ENCODE results near the gene ITPR1.

ITPR1 gene

DNA sequence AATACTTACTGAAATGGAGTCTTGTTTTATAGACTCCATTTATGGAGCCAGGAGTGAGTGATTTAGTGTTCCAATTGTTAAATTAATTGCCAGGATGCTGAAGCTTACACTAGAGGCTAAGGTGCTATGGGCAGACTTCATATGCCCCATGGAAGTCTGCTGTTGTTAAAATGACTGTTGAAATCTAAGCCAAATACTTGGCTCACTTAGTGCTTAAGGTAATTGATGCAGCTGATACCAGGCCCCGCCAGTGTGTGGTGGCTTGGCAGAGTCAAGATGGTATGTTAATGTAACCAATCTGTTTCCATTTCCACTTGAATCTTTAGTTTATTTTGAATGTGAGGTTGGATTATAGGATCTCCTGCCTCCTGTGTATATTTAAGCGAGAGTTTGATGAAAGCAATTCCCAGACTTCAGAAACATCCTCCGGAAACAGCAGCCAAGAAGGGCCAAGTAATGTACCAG, 187.1 kb downstream of the ITPR1 start:
- Histone ChIP-seq H3K9me3 (ENCODE audit: control insufficient read depth, low read length) (no peaks in the 10 kb centered on the region), H3K27me3 (replicated peaks; ENCODE audit: control insufficient read depth, insufficient read depth, low read length, poor library complexity, severe bottlenecking) (no peaks in the 10 kb centered on the region), H3K4me3 (ENCODE audit: insufficient read depth, low read depth, low read length, poor library complexity, severe bottlenecking) (no peak overlapping the region), H3K36me3 (ENCODE audit: control insufficient read depth, insufficient read depth, low read length) (peaks cover 40% of the 10 kb centered on the region), H3K4me1 (ENCODE audit: control insufficient read depth, insufficient read depth, low read length, poor library complexity, severe bottlenecking) (no peaks in the 10 kb centered on the region), H3K27ac (ENCODE audit: insufficient read depth, low read length, poor library complexity, severe bottlenecking) (no peak overlapping the region)
- no peak for DNase-seq

DNA sequence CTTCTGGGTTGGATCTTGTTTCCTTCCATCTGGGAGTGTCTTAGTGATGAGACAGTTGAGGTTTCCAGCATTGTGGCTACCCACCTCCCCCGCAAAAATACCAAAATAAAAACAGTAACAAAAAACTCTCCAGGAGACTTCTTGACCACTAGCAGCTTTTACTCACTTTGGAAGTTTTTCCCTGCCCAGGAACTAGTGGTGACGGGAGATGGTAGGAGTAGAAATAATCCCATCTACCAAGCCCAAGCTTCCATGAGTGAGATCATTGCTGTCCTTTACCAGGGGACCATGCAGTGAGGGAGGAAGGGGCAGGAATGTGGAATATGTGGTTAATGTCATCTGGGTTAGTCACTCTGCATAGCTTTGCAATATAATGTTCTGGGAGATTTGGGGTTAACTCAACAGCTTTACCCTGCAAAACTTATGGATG, 187.7 kb downstream of the ITPR1 start:
- Histone ChIP-seq H3K27me3 (replicated peaks; ENCODE audit: control insufficient read depth, insufficient read depth, low read length, poor library complexity, severe bottlenecking) (no peaks in the 10 kb centered on the region), H3K9me3 (ENCODE audit: control insufficient read depth, low read length) (no peaks in the 10 kb centered on the region), H3K4me3 (ENCODE audit: insufficient read depth, low read depth, low read length, poor library complexity, severe bottlenecking) (no peak overlapping the region), H3K27ac (ENCODE audit: insufficient read depth, low read length, poor library complexity, severe bottlenecking) (no peak overlapping the region), H3K4me1 (ENCODE audit: control insufficient read depth, insufficient read depth, low read length, poor library complexity, severe bottlenecking) (no peaks in the 10 kb centered on the region), H3K36me3 (ENCODE audit: control insufficient read depth, insufficient read depth, low read length) (peaks cover 46% of the 10 kb centered on the region)
- DNase-seq: no peak

DNA sequence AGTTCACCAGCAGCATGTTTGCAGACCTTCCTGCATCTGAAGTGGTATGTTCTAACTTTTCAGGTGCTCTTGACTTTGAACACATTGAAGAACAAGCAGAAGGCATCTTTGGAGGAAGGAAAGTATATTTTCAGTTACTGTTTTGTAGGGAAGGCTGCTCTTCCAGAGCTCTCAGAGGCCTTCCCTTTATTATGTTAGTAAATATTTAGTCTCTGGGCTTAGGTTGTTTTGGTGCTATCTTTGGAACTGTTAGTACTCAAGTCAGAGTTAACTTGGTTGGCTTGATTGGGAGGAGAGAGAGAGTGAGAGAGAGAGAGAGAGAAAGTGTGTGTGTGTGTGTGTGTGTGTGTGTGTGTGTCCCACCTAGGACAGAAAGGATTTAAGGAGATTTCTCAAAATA, 188.2 kb downstream of the ITPR1 start:
- Histone ChIP-seq H3K9me3 (ENCODE audit: control insufficient read depth, low read length) (no peaks in the 10 kb centered on the region), H3K36me3 (ENCODE audit: control insufficient read depth, insufficient read depth, low read length) (peaks cover 50% of the 10 kb centered on the region), H3K4me3 (ENCODE audit: insufficient read depth, low read depth, low read length, poor library complexity, severe bottlenecking) (no peak overlapping the region), H3K27me3 (replicated peaks; ENCODE audit: control insufficient read depth, insufficient read depth, low read length, poor library complexity, severe bottlenecking) (no peaks in the 10 kb centered on the region), H3K27ac (ENCODE audit: insufficient read depth, low read length, poor library complexity, severe bottlenecking) (no peak overlapping the region), H3K4me1 (ENCODE audit: control insufficient read depth, insufficient read depth, low read length, poor library complexity, severe bottlenecking) (no peaks in the 10 kb centered on the region)
- DNase-seq: no peak

DNA sequence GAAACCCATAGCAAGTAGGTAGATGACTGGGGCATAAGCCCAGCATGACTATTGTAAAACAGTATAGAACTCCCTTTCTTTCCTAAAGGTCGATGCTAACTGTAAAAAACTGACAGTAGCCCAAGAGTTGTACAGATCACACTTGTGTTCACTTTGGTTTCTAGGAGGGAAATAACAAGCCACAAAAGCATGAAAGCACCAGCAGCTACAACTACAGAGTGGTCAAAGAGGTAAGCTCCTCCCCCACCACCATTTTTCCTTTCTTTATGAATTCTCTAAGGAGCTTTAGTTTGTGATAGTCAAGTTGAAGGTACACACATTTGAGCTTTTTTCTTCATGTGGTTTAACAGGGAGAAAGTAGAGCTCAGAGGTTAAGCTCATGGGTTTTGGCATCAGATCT, 191.0 kb downstream of the ITPR1 start:
- no peak overlapping the region for H3K27ac ChIP-seq (ENCODE audit: insufficient read depth, low read length, poor library complexity, severe bottlenecking)
- no peak overlapping the region for H3K4me3 ChIP-seq (ENCODE audit: insufficient read depth, low read depth, low read length, poor library complexity, severe bottlenecking)
- no peak for DNase-seq
- no peaks in the 10 kb centered on the region for H3K27me3 ChIP-seq (replicated peaks; ENCODE audit: control insufficient read depth, insufficient read depth, low read length, poor library complexity, severe bottlenecking)
- no peaks in the 10 kb centered on the region for H3K9me3 ChIP-seq (ENCODE audit: control insufficient read depth, low read length)
- no peaks in the 10 kb centered on the region for H3K4me1 ChIP-seq (ENCODE audit: control insufficient read depth, insufficient read depth, low read length, poor library complexity, severe bottlenecking)
- H3K36me3 ChIP-seq (ENCODE audit: control insufficient read depth, insufficient read depth, low read length): peaks cover 65% of the 10 kb centered on the region

DNA sequence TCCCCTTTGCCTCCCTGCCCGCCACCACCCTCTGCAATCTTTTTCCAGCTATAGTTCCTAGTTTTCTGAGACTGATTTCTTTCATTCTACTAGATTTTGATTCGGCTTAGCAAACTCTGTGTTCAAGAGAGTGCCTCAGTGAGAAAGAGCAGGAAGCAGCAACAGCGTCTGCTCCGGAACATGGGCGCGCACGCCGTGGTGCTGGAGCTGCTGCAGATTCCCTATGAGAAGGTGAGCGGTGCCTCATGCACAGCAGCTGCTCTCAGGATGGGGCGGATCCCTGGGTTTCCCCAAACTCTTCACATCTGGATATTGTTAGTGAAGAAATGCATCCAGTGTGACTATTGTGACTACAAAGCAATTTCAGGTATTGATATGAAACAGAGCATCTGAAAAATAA, 191.8 kb downstream of the ITPR1 start:
- Histone ChIP-seq H3K9me3 (ENCODE audit: control insufficient read depth, low read length) (no peaks in the 10 kb centered on the region), H3K27me3 (replicated peaks; ENCODE audit: control insufficient read depth, insufficient read depth, low read length, poor library complexity, severe bottlenecking) (no peaks in the 10 kb centered on the region), H3K27ac (ENCODE audit: insufficient read depth, low read length, poor library complexity, severe bottlenecking) (no peak overlapping the region), H3K36me3 (ENCODE audit: control insufficient read depth, insufficient read depth, low read length) (peaks cover 61% of the 10 kb centered on the region), H3K4me1 (ENCODE audit: control insufficient read depth, insufficient read depth, low read length, poor library complexity, severe bottlenecking) (no peaks in the 10 kb centered on the region), H3K4me3 (ENCODE audit: insufficient read depth, low read depth, low read length, poor library complexity, severe bottlenecking) (no peak overlapping the region)
- no peak for DNase-seq

DNA sequence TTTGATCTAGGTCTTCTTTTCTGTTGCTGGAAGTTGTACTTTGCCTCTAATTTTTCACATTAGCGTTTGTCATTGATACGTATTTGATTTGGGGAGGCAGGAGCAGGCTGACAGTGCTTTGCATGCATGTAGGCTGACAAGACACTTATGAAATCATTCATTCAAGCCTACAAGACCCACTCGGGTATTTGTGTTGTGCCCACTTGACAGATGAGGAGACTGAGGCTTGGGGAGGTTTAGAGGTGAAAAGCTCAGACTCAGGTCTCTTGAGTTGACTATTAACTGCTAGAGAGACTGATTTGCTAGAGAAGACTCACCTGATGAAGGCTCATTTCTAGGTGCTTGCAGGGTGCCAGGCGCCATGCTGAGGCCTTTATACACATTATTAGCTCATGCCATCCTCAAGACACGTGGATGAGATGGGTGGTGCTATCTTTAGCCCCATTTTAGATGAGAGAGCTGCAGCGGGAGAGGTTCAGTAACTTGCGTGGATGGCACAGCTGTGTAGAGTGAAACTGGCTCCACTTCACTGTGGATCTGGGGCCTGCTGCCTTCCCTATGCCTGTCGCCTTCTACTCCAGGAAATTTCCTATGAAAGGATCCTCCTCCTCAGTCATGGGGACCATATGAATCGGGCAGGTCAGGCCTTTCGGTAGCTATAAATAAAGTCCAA, 192.7 kb downstream of the ITPR1 start:
- no peak for DNase-seq
- no peaks in the 10 kb centered on the region for H3K4me1 ChIP-seq (ENCODE audit: control insufficient read depth, insufficient read depth, low read length, poor library complexity, severe bottlenecking)
- no peaks in the 10 kb centered on the region for H3K27me3 ChIP-seq (replicated peaks; ENCODE audit: control insufficient read depth, insufficient read depth, low read length, poor library complexity, severe bottlenecking)
- H3K9me3 ChIP-seq (ENCODE audit: control insufficient read depth, low read length): no peaks in the 10 kb centered on the region
- no peak overlapping the region for H3K27ac ChIP-seq (ENCODE audit: insufficient read depth, low read length, poor library complexity, severe bottlenecking)
- peaks cover 57% of the 10 kb centered on the region for H3K36me3 ChIP-seq (ENCODE audit: control insufficient read depth, insufficient read depth, low read length)
- H3K4me3 ChIP-seq (ENCODE audit: insufficient read depth, low read depth, low read length, poor library complexity, severe bottlenecking): no peak overlapping the region

DNA sequence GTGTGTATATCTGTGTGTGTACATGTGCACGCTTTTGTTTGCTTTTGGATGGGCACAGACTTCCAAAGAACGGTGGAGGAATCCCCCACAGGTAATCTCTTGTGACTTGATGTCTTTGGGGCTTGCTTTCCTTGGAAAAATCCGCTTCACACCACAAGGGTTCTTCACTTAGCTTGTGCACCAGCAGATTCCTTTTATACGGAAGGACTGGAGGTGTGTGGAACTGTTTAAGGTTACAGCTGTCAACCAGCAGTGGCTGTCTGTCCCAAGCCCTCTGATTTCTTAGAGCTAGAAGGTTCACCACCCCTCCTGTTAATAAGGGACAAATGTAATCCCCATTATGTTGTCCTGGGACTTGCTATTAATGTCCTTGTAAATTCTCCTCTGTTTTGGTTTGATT, 193.5 kb downstream of the ITPR1 start:
- no peaks in the 10 kb centered on the region for H3K9me3 ChIP-seq (ENCODE audit: control insufficient read depth, low read length)
- no peak overlapping the region for H3K4me3 ChIP-seq (ENCODE audit: insufficient read depth, low read depth, low read length, poor library complexity, severe bottlenecking)
- no peak overlapping the region for H3K27ac ChIP-seq (ENCODE audit: insufficient read depth, low read length, poor library complexity, severe bottlenecking)
- H3K27me3 ChIP-seq (replicated peaks; ENCODE audit: control insufficient read depth, insufficient read depth, low read length, poor library complexity, severe bottlenecking): no peaks in the 10 kb centered on the region
- no peaks in the 10 kb centered on the region for H3K4me1 ChIP-seq (ENCODE audit: control insufficient read depth, insufficient read depth, low read length, poor library complexity, severe bottlenecking)
- DNase-seq: no peak
- peaks cover 57% of the 10 kb centered on the region for H3K36me3 ChIP-seq (ENCODE audit: control insufficient read depth, insufficient read depth, low read length)

DNA sequence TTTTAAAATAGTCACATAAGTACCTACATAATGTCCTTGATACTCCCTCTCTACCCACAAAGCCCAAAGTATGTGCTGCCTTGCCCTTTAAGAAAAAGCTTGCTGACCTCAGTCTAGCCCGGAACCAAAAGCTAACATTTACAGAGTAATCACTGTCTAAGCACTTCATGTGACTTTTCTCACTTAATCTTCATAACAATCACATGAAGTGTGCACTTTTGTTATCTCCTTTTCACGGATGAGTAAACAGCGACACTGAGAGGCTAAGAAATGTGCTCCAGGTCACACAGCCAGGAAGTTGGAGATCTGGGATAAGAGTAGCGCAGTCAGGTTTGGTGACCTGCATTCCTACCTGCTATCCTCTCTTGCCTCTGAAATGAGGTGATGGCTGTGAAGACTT, 194.0 kb downstream of the ITPR1 start:
- no peak for DNase-seq
- Histone ChIP-seq H3K27ac (ENCODE audit: insufficient read depth, low read length, poor library complexity, severe bottlenecking) (no peak overlapping the region), H3K4me3 (ENCODE audit: insufficient read depth, low read depth, low read length, poor library complexity, severe bottlenecking) (no peak overlapping the region), H3K36me3 (ENCODE audit: control insufficient read depth, insufficient read depth, low read length) (peaks cover 59% of the 10 kb centered on the region), H3K4me1 (ENCODE audit: control insufficient read depth, insufficient read depth, low read length, poor library complexity, severe bottlenecking) (no peaks in the 10 kb centered on the region), H3K9me3 (ENCODE audit: control insufficient read depth, low read length) (no peaks in the 10 kb centered on the region), H3K27me3 (replicated peaks; ENCODE audit: control insufficient read depth, insufficient read depth, low read length, poor library complexity, severe bottlenecking) (no peaks in the 10 kb centered on the region)

DNA sequence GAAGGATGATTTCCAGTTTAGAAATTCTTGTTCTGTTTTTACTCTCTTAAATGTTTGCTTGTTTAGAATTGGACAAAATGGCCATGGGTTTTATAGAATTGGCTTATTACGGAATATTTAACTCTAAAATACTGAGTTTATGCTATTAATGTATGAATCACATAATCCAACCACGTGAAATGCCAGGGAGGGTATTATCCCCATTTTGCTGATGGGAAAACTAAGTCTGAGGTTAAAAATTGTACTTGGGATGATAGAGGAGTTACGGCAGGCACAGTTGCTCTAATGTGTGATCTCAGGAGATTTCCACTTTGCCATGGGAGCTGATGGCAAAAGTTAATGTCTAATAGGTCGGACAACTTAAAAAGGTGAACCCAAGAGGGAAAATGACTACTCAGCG, 194.4 kb downstream of the ITPR1 start:
- DNase-seq: no peak
- H3K9me3 ChIP-seq (ENCODE audit: control insufficient read depth, low read length): no peaks in the 10 kb centered on the region
- H3K27me3 ChIP-seq (replicated peaks; ENCODE audit: control insufficient read depth, insufficient read depth, low read length, poor library complexity, severe bottlenecking): no peaks in the 10 kb centered on the region
- H3K4me3 ChIP-seq (ENCODE audit: insufficient read depth, low read depth, low read length, poor library complexity, severe bottlenecking): no peak overlapping the region
- H3K36me3 ChIP-seq (ENCODE audit: control insufficient read depth, insufficient read depth, low read length): peaks cover 60% of the 10 kb centered on the region
- no peak overlapping the region for H3K27ac ChIP-seq (ENCODE audit: insufficient read depth, low read length, poor library complexity, severe bottlenecking)
- no peaks in the 10 kb centered on the region for H3K4me1 ChIP-seq (ENCODE audit: control insufficient read depth, insufficient read depth, low read length, poor library complexity, severe bottlenecking)

DNA sequence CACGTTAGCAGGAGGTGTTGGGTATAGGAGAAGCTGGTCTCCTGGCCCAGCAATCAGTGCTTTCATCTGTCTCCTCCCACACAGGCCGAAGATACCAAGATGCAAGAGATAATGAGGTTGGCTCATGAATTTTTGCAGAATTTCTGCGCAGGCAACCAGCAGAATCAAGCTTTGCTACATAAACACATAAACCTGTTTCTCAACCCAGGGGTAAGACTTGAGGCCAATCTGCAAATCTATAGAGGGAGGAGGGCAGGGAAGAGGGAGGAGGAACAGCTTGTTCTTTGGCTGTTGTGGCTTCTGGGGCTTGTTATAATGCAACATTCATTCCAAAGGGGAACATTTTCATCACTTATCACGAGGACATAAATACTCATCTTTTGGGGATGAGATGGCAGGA, 195.3 kb downstream of the ITPR1 start:
- Histone ChIP-seq H3K4me1 (ENCODE audit: control insufficient read depth, insufficient read depth, low read length, poor library complexity, severe bottlenecking) (no peaks in the 10 kb centered on the region), H3K27ac (ENCODE audit: insufficient read depth, low read length, poor library complexity, severe bottlenecking) (no peak overlapping the region), H3K9me3 (ENCODE audit: control insufficient read depth, low read length) (no peaks in the 10 kb centered on the region), H3K4me3 (ENCODE audit: insufficient read depth, low read depth, low read length, poor library complexity, severe bottlenecking) (no peak overlapping the region), H3K27me3 (replicated peaks; ENCODE audit: control insufficient read depth, insufficient read depth, low read length, poor library complexity, severe bottlenecking) (no peaks in the 10 kb centered on the region), H3K36me3 (ENCODE audit: control insufficient read depth, insufficient read depth, low read length) (peaks cover 54% of the 10 kb centered on the region)
- DNase-seq: no peak

Measured in effector memory CD4-positive, alpha-beta T cell (primary cell).